Epidermal melanocyte (primary cell): Measurements from ENCODE around the gene WDR64.

Experiments
- DNase-seq: peaks from one replicate; pipeline ENCODE4 v3.0.0; 2011; ENCODE audit warnings: low spot score; ENCODE audit not compliant: insufficient read length

Gene WDR64

GRCh38 chr1:241652012-241652411, at the start of gene WDR64:
Gene WDR64 (plus strand): TSS chr1:241652281. CDS start chr1:241652485, 204 bp downstream.
- DNase-seq: no peak

GRCh38 chr1:241603731-241604245, 48.3 kb upstream of the WDR64 start:
- no peak for DNase-seq

GRCh38 chr1:241605146-241605805, 46.8 kb upstream of the WDR64 start:
- DNase-seq: no peak

- DNase-seq: no peak
These were observed 45.5 kb upstream of the WDR64 start for GRCh38 chr1:241606544-241606943.

GRCh38 chr1:241607497-241607896, 44.6 kb upstream of the WDR64 start:
- DNase-seq: no peak

GRCh38 chr1:241608379-241609033, 43.6 kb upstream of the WDR64 start:
- no peak for DNase-seq

GRCh38 chr1:241610056-241610815, 41.8 kb upstream of the WDR64 start:
- DNase-seq: no peak

GRCh38 chr1:241611063-241611462, 41.0 kb upstream of the WDR64 start:
- no peak for DNase-seq

- no peak for DNase-seq
These were observed 40.3 kb upstream of the WDR64 start for GRCh38 chr1:241611736-241612135.

- no peak for DNase-seq
These were observed 39.3 kb upstream of the WDR64 start for GRCh38 chr1:241612533-241613477.

GRCh38 chr1:241614144-241614543, 37.9 kb upstream of the WDR64 start:
- no peak for DNase-seq

- DNase-seq: no peak
These were observed 37.5 kb upstream of the WDR64 start for GRCh38 chr1:241614572-241614971.

GRCh38 chr1:241615043-241615974, 36.8 kb upstream of the WDR64 start:
- DNase-seq: no peak

GRCh38 chr1:241617426-241617825, 34.7 kb upstream of the WDR64 start:
- DNase-seq: no peak

- no peak for DNase-seq
These were observed 29.4 kb upstream of the WDR64 start for GRCh38 chr1:241622669-241623068.

GRCh38 chr1:241624935-241625334, 27.1 kb upstream of the WDR64 start:
- no peak for DNase-seq

- DNase-seq: no peak
These were observed 24.4 kb upstream of the WDR64 start for GRCh38 chr1:241627453-241628259.

GRCh38 chr1:241630005-241630404, 22.1 kb upstream of the WDR64 start:
- no peak for DNase-seq

GRCh38 chr1:241630476-241630875, 21.6 kb upstream of the WDR64 start:
- no peak for DNase-seq
